Gastroesophageal sphincter (tissue), 2 donors: ENCODE measurements around the gene STK40.

Source experiments
- POLR2A ChIP-seq, 2 donors: fragments of 450-650 bp; IDR thresholded peaks; one replicate each; pipeline ENCODE4 v1.6.1; 2017; ENCODE audit warnings: antibody characterized with exemption in 2 of 2, mild to moderate bottlenecking in 2 of 2, moderate library complexity in 1 of 2
- POLR2AphosphoS5 ChIP-seq: sonication (generic); formaldehyde crosslinking; IDR thresholded peaks from one replicate; pipeline ENCODE4 v1.6.1; 2017; ENCODE audit warnings: antibody characterized with exemption

- TF ChIP-seq POLR2AphosphoS5 (no peak), POLR2A (IDR thresholded peaks at IDR 0.05) (no peak)
Observed at GRCh38 chr1:36303650-36304360, 81.9 kb downstream of the STK40 start.
